ENCODE results near the gene FCGR3B. TPM values are rescaled to one million over a fixed set of nuclear protein-coding genes. Genes with fewer than 3 reads are reported as not detected.
A peak's percentile ranks its signal among the peaks of the same experiment; 100 is the strongest.
"Not testable (repeated sequence)": the region's sequence is repeated elsewhere in the genome, so short reads cannot be mapped to it uniquely, and the experiment has no call there.

Gene FCGR3B
- total RNA-seq, 3 donors from 2014 or later, result 0.32 to 3.9 (median 3.8) TPM

GRCh38 chr1:161621181-161622000, 9.6 kb downstream of the FCGR3B start:
- H3K27ac ChIP-seq; intact Hi-C loops (cut with DNase I; ENCODE audit: low total_unique reads); H3K9me3 ChIP-seq; H3K4me1 ChIP-seq; H3K27me3 ChIP-seq; H3K36me3 ChIP-seq: not testable (repeated sequence)
- peak overlapping the region; percentile 36 to 67 (median 50) for H3K4me3 ChIP-seq
- DNase-seq (ENCODE audit: low spot score in 2 of 2), result peak in 1 of 2 donors; percentile 53
- TF ChIP-seq POLR2AphosphoS5 (IDR thresholded peaks at IDR 0.05), result peak in 1 of 3 donors; percentile 28

DNA sequence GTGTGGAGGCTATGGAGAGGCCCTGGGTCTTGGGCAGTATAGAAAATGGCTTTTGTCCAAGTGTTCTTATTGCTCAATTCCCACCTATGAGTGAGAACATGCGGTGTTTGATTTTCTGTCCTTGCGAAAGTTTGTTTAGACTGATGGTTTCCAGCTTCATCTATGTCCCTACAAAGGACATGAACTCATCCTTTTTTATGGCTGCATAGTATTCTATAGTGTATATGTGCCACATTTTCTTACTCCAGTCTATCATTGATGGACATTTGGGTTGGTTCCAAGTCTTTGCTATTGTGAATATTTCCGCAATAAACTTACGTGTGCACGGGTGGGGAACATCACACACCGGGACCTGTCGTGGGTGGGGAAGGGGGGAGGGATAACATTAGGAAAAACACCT, 10.6 kb downstream of the FCGR3B start:
- H3K36me3 ChIP-seq; H3K4me3 ChIP-seq; H3K9me3 ChIP-seq; H3K27ac ChIP-seq; DNase-seq (ENCODE audit: low spot score in 2 of 2); H3K27me3 ChIP-seq; intact Hi-C loops (cut with DNase I; ENCODE audit: low total_unique reads); H3K4me1 ChIP-seq: not testable (repeated sequence)

DNA sequence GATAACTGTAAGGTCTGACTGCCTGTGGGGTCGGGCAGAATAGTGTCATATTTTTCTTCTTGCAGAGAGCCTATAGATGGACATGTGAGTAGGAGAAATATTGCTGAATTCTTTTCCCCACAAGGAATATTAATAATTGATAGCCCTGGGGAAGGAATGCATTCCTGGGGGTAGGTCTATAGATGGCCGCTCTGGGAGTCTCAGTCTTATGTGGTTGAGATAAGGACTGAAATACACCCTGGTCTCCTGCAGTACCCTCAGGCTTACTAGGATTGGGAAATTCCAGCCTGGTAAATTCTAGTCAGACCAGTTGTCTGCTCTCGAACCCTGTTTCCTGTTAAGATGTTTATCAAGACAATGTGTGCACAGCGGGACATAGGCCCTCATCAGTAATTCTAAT, 12.5 kb downstream of the FCGR3B start:
- DNase-seq (ENCODE audit: low spot score in 2 of 2); H3K27me3 ChIP-seq; H3K9me3 ChIP-seq; intact Hi-C loops (cut with DNase I; ENCODE audit: low total_unique reads); H3K36me3 ChIP-seq; H3K4me3 ChIP-seq; H3K27ac ChIP-seq; H3K4me1 ChIP-seq: not testable (repeated sequence)

DNA sequence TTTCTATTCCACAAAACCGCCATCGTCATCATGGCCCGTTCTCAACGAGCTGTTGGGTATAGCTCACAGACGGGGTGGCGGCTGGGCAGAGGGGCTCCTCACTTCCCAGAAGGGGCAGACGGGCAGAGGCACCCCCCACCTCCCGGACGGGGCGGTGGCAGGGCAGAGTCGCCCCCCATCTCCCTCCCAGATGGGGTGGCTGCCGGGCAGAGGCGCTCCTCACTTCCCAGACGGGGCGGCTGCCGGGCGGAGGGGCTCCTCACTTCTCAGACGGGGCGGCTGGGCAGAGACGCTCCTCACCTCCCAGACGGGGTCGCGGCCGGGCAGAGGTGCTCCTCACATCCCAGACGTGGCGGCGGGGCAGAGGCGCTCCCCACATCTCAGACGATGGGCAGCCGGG, 14.6 kb downstream of the FCGR3B start:
- H3K4me1 ChIP-seq; H3K27ac ChIP-seq; DNase-seq (ENCODE audit: low spot score in 2 of 2); intact Hi-C loops (cut with DNase I; ENCODE audit: low total_unique reads); H3K4me3 ChIP-seq; H3K9me3 ChIP-seq; H3K27me3 ChIP-seq; H3K36me3 ChIP-seq: not testable (repeated sequence)

- H3K4me1 ChIP-seq; DNase-seq (ENCODE audit: low spot score in 2 of 2); H3K9me3 ChIP-seq; intact Hi-C loops (cut with DNase I; ENCODE audit: low total_unique reads); H3K27me3 ChIP-seq; H3K36me3 ChIP-seq: not testable (repeated sequence)
- Histone ChIP-seq H3K4me3 (peak overlapping the region; percentile 42 to 71 (median 52)), H3K27ac (peak overlapping the region; percentile 86 to 87)
These were observed 17.8 kb downstream of the FCGR3B start for GRCh38 chr1:161613142-161613514.

- peak in 2 of 3 donors; percentile 42 to 63 for TF ChIP-seq POLR2AphosphoS5 (IDR thresholded peaks at IDR 0.05)
- H3K4me1 ChIP-seq; intact Hi-C loops (cut with DNase I; ENCODE audit: low total_unique reads); H3K27me3 ChIP-seq; H3K36me3 ChIP-seq; H3K9me3 ChIP-seq: not testable (repeated sequence)
- DNase-seq (ENCODE audit: low spot score in 2 of 2), result peak; percentile 64 to 96
- Histone ChIP-seq H3K4me3 (peak overlapping the region; percentile 42 to 71 (median 52)), H3K27ac (peak overlapping the region; percentile 86 to 87)
These were observed 18.4 kb downstream of the FCGR3B start for GRCh38 chr1:161612322-161613141.

DNA sequence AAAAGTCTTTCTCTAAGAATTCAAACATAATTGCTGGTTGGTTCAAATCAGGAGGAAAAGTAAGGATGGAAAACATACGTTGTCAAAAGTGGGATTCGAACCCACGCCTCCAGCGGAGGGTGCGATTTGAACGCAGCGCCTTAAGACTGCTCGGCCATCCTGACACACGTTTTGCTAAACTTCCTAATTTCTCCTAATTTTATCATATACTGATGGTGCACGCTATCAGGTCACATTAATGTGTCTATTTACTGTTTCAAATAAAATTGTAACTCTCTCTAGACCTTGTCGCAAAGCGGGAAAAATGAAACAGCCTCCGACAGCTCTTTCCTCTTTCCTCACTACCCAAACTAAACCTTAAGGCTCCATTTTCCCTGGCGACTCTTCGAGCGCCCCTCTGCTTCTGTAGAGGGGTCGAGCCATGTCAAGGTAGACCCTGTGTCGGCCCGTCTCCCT, 19.1 kb downstream of the FCGR3B start:
- H3K27me3 ChIP-seq; intact Hi-C loops (cut with DNase I; ENCODE audit: low total_unique reads); DNase-seq (ENCODE audit: low spot score in 2 of 2): not testable (repeated sequence)

GRCh38 chr1:161610198-161610597, 20.8 kb downstream of the FCGR3B start:
- DNase-seq (ENCODE audit: low spot score in 2 of 2); H3K36me3 ChIP-seq; intact Hi-C loops (cut with DNase I; ENCODE audit: low total_unique reads); H3K4me1 ChIP-seq; H3K4me3 ChIP-seq; H3K27ac ChIP-seq; H3K27me3 ChIP-seq; H3K9me3 ChIP-seq: not testable (repeated sequence)

More for the DNA sequence above, 19.1 kb downstream of the FCGR3B start:
- not testable (repeated sequence) for H3K36me3 ChIP-seq, H3K9me3 ChIP-seq, H3K4me1 ChIP-seq
- Histone ChIP-seq H3K4me3 (peak overlapping the region; percentile 42 to 71 (median 52)), H3K27ac (peak overlapping the region; percentile 86 to 87)

- H3K4me1 ChIP-seq; intact Hi-C loops (cut with DNase I; ENCODE audit: low total_unique reads); H3K9me3 ChIP-seq; H3K36me3 ChIP-seq; DNase-seq (ENCODE audit: low spot score in 2 of 2); H3K4me3 ChIP-seq; H3K27ac ChIP-seq; H3K27me3 ChIP-seq: not testable (repeated sequence)
These were observed 24.2 kb downstream of the FCGR3B start for GRCh38 chr1:161606541-161607336.

DNA sequence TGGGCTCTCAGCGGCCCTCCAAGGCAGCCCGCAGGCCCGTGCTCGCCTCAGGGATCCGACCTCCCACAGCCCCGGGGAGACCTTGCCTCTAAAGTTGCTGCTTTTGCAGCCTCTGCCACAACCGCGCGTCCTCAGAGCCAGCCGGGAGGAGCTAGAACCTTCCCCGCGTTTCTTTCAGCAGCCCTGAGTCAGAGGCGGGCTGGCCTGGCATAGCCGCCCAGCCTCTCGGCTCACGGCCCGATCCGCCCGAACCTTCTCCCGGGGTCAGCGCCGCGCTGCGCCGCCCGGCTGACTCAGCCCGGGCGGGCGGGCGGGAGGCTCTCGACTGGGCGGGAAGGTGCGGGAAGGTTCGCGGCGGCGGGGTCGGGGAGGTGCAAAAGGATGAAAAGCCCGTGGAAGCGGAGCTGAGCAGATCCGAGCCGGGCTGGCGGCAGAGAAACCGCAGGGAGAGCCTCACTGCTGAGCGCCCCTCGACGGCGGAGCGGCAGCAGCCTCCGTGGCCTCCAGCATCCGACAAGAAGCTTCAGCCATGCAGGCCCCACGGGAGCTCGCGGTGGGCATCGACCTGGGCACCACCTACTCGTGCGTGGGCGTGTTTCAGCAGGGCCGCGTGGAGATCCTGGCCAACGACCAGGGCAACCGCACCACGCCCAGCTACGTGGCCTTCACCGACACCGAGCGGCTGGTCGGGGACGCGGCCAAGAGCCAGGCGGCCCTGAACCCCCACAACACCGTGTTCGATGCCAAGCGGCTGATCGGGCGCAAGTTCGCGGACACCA, 25.0 kb downstream of the FCGR3B start:
- H3K36me3 ChIP-seq; intact Hi-C loops (cut with DNase I; ENCODE audit: low total_unique reads); H3K27me3 ChIP-seq; H3K27ac ChIP-seq; H3K4me1 ChIP-seq; H3K9me3 ChIP-seq; DNase-seq (ENCODE audit: low spot score in 2 of 2): not testable (repeated sequence)
- peak overlapping the region; percentile 9 to 57 (median 41) for H3K4me3 ChIP-seq

DNA sequence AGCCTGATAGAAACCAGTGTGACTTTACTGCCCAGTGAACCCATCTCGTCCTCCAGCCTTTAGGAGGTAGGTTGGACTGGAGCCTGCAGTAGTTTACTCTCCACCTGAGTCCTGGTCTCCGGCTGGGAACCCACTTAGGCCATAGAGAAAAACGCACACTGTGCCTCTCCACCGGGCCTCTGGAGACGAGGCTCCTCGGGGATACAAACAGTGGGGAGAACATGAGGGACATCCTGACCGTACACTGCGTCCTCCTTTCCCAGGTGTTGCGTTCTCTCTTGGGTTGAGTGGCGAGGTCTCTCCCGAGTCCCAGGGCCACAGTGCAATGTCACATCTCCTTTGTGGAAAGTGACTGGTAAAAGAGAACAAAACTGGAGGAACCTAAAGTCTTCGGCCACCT, 26.0 kb downstream of the FCGR3B start:
- H3K9me3 ChIP-seq; intact Hi-C loops (cut with DNase I; ENCODE audit: low total_unique reads); H3K27me3 ChIP-seq; H3K27ac ChIP-seq; H3K4me3 ChIP-seq; DNase-seq (ENCODE audit: low spot score in 2 of 2); H3K4me1 ChIP-seq; H3K36me3 ChIP-seq: not testable (repeated sequence)

DNA sequence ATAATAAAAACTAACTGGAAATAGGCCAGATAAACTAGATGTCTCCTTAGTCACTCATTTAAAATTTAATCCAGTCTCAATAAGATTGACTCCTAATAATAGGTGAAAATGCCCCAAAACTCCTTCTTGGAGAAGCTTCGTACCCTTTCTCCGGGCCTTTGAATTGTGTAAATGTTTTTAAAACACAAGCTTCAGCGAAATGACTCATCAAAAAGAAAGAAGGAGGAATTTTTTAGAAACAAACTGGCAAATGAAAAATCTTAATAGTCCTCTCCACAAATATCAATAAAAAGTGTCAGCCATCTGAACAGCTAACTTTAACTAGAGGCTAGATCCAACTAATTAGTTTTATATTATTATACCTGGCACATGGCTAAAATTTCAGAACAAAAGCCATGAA, 33.9 kb downstream of the FCGR3B start:
- H3K9me3 ChIP-seq; H3K27me3 ChIP-seq; intact Hi-C loops (cut with DNase I; ENCODE audit: low total_unique reads); H3K27ac ChIP-seq; H3K4me1 ChIP-seq; H3K4me3 ChIP-seq; H3K36me3 ChIP-seq; DNase-seq (ENCODE audit: low spot score in 2 of 2): not testable (repeated sequence)
